Measurements from ENCODE around the gene EIF4ENIF1. TPM values are rescaled to one million over a fixed set of nuclear protein-coding genes. Genes with fewer than 3 reads are reported as not detected.
"Not testable (repeated sequence)": the region's sequence is repeated elsewhere in the genome, so short reads cannot be mapped to it uniquely, and the experiment has no call there.

Gene EIF4ENIF1
- 10.2 and 16.8 TPM in 2 replicates for total RNA-seq (2014; rRNA removed; shearing (Covaris generic))

DNA sequence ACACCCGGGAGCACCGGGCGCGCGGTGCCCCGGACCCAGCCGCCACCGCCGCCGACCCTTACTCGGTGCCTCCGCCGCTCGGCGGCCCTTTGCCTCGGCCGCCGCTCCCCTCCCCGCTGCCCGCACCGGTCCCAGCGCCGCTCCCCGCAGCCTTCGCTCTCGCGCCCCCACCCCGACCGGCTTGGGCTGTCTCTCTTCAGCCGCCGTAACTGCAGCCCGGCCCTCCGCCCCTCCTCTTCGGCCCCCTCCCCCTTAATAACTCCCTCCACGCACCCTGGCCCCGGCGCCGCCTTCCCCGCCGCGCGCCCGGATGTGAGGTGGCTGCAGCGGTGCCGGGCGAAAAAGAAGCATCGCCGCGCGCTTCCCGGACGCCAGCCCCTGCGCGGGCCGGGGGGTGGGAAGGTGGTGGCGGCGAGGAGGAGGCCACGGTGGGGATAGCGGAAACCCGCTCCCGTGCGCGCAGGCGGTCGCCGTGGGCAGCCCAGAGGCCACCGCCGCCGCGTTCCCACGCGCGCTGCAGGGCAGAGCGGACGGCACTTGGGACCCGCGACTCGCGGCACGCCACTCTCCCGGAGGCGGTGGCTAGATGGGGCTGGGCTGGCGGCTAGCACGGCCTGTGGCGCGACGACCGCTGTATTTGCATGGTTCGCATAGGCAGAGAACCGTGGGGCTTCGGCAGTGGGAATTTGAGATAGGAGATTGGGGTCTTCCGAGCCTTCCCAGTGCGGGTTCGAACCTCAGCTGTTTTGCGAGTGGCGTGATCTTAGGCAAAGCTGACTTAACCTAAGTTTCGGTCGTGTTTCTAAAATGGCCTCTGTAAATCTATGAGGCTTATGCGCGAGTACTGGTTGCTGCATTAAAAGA, at the start of gene EIF4ENIF1:
Gene EIF4ENIF1, minus strand, starts transcription at position 211 of the 864 bp plus-strand sequence. CDS start 1,124 bp downstream, outside the sequence.
- in situ Hi-C loops (cut with HindIII; ENCODE audit: low sequenced_read_pairs) = no loop called here
- DNase-seq (ENCODE audit: low spot score) = peak; percentile 85

- in situ Hi-C loops (cut with HindIII; ENCODE audit: low sequenced_read_pairs) = no loop called here
- no peak for DNase-seq (ENCODE audit: low spot score)
Measured at GRCh38 chr22:31538815-31539214, 49.2 kb upstream of the EIF4ENIF1 start.

DNA sequence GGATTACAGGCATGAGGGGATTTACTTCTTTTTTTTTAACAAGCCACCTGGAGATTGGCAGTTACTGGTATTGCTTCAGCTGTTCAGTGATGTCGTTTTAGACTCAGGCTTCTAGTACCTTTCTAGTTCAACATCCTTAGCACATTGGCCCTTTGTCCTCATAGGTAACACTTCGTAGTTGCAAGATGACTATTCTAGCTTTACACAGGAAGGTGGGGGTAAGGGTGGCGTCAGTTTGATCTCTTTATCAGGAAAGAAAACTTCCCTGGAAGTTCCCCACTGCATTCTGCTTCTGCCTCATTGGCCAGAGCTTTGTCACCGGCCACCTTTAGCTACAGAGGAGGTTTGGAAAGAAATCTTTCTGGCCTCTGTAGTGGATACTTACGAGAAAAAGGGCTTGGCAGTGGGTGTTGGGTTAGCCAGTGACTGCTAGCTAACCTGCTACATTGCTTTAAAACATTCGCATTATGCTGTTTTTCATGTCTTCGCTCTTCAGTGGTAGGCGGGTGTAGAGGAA, 47.4 kb upstream of the EIF4ENIF1 start:
- in situ Hi-C loops (cut with HindIII; ENCODE audit: low sequenced_read_pairs) = no loop called here
- no peak for DNase-seq (ENCODE audit: low spot score)

DNA sequence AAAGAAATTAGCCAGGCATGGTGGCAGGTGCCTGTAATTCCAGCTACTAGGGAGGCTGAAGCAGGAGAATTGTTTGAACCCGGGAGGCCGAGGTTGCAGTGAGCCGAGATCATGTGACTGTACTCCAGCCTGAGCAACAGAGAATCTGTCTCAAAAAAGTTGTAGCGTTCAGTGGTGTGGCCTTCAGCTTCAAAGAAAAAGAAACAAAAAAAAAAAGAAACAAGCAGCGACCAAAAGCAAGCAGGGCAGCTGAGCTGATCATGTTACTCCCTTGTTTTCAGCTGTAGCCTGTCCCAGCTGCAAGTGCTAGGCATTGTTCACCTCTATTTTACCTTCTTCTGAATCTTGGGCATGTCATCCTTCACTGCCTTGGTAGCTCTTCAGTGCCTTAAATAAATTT, 43.7 kb upstream of the EIF4ENIF1 start:
- no peak for DNase-seq (ENCODE audit: low spot score)
- in situ Hi-C loops (cut with HindIII; ENCODE audit: low sequenced_read_pairs) = no loop called here

DNA sequence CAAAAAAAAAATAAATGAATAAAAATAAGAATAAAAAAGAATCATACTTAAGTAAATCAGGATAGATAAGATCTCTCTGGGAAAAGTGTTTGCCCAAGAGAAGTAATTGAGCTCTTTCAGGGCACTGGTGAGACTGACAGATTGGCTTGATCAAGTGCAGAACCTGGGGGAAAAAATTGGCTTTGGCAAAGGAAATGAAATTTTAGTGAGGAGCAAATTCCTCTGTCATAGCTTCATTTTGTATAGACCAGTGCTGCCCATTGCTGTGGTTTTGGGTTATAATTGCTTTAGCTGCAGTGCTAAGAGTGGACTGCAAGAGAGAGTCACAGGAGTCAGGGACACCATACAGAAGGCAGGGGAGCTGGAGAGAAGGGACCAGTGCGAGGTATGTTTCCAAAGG, 42.4 kb upstream of the EIF4ENIF1 start:
- no peak for DNase-seq (ENCODE audit: low spot score)
- in situ Hi-C loops (cut with HindIII; ENCODE audit: low sequenced_read_pairs) = no loop called here

GRCh38 chr22:31530823-31531195, 41.2 kb upstream of the EIF4ENIF1 start:
- in situ Hi-C loops (cut with HindIII; ENCODE audit: low sequenced_read_pairs) = no loop called here

DNA sequence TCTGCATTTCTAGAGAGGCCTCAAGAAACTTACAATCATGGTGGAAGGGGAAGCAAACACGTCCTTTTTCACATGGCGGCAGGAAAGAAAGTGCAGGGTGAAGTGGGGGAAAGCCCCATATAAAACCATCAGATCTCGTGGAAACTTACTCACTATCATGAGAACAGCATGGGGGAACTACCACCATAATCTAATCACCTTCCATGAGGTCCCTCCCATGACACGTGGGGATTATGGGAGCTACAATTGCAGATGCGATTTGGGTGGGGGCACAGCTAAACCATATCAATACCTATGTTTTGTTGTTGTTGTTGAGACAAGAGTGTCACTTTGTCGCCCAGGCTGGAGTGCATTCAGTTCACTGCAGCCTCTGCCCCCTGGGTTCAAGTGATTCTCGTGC, 36.6 kb upstream of the EIF4ENIF1 start:
- no peak for DNase-seq (ENCODE audit: low spot score)
- in situ Hi-C loops (cut with HindIII; ENCODE audit: low sequenced_read_pairs) = no loop called here

More at GRCh38 chr22:31530823-31531195, 41.2 kb upstream of the EIF4ENIF1 start:
- DNase-seq (ENCODE audit: low spot score) = no peak

DNA sequence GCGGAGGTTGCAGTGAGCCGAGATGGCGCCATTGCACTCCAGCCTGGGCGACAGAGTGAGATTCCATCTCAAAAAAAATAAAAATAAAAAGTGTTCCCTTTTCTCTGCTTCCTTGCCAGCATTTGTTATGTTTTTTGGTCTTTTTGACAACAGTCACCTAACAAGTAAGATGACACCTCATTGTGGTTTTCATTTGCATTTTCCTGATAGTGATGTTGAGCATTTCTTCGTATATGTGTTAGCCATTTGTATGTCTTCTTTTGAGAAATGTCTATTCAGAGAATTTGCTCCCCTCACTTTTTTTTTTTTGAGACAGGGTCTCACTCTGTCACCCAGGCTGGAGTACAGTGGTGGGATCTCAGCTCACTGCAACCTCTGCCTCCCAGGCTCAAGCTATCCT, 34.5 kb upstream of the EIF4ENIF1 start:
- DNase-seq (ENCODE audit: low spot score); in situ Hi-C loops (cut with HindIII; ENCODE audit: low sequenced_read_pairs): not testable (repeated sequence)

DNA sequence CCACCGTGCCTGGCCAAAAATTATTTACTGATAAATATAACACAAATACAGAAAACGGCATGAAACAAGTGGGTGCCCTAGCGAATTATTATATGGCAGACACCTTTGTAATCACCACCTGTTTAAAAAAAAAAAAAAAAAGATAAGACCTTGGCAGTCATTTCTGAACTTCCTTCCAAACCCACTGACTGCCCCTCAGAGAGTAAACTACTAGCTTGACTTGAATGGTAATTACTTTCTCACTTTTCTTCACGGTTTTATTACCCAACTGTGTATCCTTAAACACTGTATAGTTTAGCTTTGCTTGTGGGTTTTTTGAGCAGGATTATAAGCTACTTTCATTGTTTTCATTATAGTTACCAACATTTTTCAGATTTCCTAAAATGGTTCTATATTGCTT, 30.4 kb upstream of the EIF4ENIF1 start:
- no peak for DNase-seq (ENCODE audit: low spot score)
- in situ Hi-C loops (cut with HindIII; ENCODE audit: low sequenced_read_pairs) = no loop called here

DNA sequence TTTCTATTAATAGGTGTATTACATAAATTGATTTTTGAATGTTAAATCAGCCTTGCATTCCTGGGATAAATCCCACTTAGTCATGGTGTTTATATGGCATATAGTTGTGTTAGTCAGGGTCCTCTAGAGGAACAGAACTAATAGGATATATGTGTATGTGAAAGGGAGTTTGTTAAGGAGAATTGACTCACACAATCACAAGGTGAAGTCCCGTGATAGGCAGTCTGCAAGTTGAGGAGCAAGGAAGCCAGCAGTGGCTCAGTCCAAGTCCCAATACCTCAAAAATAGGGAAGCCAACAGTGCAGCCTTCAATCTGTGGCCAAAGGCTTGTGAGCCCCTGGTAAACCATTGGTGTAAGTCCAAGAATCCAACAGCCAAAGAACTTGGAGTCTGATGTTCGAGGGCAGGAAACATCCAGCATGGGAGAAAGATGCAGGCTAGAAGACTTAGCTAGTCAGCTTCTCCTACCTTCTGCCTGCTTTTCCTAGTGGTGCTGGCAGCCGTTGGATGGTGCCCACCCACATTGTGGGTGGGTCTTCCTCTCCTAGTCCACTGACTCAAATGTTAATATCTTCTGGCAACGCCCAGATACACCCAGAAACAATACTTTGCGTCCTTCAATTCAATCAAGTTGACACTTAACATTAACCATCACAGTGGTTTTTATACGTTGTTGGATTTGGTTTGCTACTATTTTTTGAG, 19.6 kb upstream of the EIF4ENIF1 start:
- in situ Hi-C loops (cut with HindIII; ENCODE audit: low sequenced_read_pairs) = no loop called here
- DNase-seq (ENCODE audit: low spot score) = no peak

DNA sequence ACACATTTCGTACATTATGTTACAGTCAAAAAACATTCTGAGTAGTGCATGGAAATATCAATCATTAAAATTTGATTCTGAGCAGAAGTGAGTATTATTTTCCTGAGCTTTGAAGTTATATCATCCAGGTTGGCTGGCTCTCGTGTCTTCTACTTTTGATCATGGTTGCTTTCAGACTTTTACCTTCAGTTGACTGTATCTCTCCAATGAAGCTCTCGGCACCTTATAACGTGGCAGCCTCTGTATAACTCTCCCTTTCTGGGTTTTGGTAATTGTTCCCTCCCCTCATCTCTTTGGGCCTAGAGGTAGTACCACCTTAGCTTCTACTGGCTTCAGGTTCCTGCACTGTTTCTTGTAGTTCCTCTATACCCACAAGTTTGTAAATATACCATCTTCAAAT, 18.9 kb upstream of the EIF4ENIF1 start:
- no peak for DNase-seq (ENCODE audit: low spot score)
- in situ Hi-C loops (cut with HindIII; ENCODE audit: low sequenced_read_pairs) = no loop called here

DNA sequence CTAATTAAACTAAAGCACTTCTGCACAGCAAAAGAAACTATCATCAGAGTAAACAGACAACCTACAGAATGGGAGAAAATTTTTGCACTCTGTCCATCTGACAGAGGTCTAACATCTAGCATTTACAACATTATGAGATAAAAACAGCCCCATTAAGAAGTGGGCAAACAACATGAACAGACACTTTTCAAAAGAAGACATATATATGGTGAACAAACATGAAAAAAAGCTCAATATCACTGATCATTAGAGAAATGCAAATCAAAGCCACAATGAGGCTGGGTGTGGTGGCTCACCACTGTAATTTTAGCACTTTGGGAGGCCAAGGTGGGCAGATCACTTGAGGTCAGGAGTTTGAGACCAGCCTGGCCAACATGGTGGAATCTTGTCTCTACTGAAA, 17.9 kb upstream of the EIF4ENIF1 start:
- in situ Hi-C loops (cut with HindIII; ENCODE audit: low sequenced_read_pairs); DNase-seq (ENCODE audit: low spot score): not testable (repeated sequence)

DNA sequence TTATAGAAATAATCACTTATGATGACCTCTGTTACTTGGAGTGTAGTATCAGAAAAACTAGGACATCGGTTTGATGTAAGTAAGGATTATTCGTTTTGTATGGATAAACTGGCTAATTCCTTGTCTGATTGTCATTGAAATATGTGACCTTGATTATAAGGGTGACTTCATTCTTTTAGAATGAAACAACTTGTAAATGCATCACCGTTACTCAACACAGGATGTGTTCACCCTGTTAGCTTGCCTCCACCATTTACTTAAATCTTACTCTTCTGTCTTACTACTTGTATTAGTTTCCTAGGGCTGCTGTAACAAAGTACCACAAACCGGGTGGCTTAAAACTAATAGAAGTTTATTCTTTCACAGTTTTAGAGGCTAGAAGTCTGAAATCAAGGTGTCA, 14.6 kb upstream of the EIF4ENIF1 start:
- in situ Hi-C loops (cut with HindIII; ENCODE audit: low sequenced_read_pairs) = no loop called here
- DNase-seq (ENCODE audit: low spot score) = no peak

DNA sequence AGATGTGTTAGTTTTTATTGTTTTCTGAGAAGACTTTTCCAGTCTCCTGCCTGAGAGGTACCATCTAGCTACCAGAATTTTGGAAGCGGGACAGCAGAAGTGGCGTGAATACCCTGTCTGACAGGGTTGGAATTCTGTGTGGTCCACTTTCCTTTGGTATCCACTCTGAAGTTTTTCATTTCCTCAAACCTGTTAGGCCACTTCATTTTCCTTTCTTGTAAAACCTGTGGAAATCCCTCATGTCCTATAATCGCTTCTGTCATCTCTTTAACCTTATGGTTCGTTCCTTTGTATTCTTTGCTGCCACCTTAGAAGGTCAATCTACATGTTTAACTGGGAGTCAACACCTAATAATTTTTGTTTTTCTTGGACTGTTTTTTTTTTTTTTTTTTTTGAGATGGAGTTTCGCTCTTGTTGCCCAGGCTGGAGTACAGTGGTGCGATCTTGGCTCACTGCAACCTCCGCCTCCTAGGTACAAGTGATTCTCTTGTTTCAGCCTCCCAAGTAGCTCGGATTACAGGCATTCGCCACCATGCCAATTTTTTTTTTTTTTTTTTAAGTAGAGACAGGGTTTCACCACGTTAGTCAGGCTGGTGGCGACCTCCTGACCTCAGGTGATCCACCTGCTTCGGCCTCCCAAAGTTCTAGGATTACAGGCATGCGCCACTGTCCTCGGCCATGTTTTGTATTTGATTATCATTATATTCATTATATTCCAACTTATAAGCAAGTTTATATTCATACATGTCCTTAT, 13.7 kb upstream of the EIF4ENIF1 start:
- DNase-seq (ENCODE audit: low spot score) = no peak
- in situ Hi-C loops (cut with HindIII; ENCODE audit: low sequenced_read_pairs) = no loop called here

GRCh38 chr22:31501738-31502137, 12.1 kb upstream of the EIF4ENIF1 start:
- DNase-seq (ENCODE audit: low spot score) = no peak
- in situ Hi-C loops (cut with HindIII; ENCODE audit: low sequenced_read_pairs) = no loop called here

DNA sequence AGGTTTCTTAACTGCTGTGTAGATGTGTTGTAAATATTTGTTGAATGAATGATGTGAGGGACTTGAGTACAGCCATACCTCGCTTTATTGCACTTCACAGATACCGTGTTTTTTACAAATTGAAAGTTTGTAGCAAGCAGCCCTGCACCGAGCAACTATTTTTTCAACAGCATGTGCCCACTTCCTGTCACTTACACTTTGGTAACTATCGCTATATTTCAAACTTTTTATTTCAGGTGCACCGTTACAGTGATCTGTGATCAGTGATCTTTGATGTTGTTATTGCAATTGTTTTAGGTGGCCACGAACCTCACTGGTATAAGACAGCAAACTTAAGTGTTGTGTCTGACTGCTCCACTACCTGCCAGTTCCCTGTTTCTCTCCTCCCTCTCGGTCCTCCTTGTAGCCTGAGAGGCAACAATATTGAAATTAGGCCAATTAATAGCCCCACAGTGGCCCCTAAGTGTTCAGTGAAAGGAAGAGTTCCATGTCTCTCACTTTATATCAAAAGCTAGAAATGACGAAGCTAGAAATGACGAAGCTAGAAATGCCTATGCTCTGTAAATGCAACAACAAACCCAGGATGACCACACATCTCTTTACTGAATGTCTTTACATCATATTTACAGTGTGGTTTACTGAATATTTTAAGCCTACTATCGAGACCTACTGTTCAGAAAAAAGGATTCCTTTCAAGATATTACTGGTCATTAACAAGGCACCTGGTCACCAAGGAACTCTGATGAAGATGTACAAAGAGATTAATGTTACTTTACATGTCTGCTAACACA, 7.7 kb upstream of the EIF4ENIF1 start:
- no peak for DNase-seq (ENCODE audit: low spot score)
- in situ Hi-C loops (cut with HindIII; ENCODE audit: low sequenced_read_pairs) = no loop called here

DNA sequence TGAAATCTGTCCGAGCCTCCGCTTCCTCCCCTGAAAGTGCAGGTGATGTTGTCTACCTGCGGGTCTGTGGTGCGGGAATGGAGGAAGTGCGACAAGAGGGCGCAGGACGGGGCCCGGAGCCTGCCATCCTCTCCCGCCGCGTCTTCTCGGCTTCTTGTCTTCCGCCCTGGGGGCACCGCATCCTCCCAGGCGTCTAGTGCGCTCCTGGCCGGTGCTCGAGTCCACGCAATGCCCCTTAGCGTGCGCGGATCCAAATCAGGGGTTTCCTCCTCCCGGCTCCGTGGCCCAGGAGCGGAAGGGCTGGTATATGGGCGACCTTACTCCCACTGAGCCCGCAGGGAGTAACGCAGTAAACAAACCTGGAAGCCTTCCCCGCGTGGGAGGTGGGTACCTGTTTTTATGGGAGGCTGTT, 7.1 kb upstream of the EIF4ENIF1 start:
- in situ Hi-C loops (cut with HindIII; ENCODE audit: low sequenced_read_pairs) = no loop called here
- no peak for DNase-seq (ENCODE audit: low spot score)

GRCh38 chr22:31496007-31496734, 6.5 kb upstream of the EIF4ENIF1 start, which contains the start of gene SFI1:
SFI1 (plus strand) TSS chr22:31496536; CDS start chr22:31508285, 11,749 bp downstream.
- in situ Hi-C loops (cut with HindIII; ENCODE audit: low sequenced_read_pairs) = no loop called here
- peak; percentile 90 for DNase-seq (ENCODE audit: low spot score)
